KBM-7 (cell line): Measurements from ENCODE around the gene GPR108.
"Not testable (repeated sequence)": the region's sequence is repeated elsewhere in the genome, so short reads cannot be mapped to it uniquely, and the experiment has no call there.

Experiments
- DNase-seq: peaks from one replicate; pipeline ENCODE4 v3.0.0-alpha.2; 2015
- in situ Hi-C: fragments of 300-500 bp; cut with MboI; formaldehyde crosslinking; loops from 2 replicates; pipeline ENCODE4 v1.14.3; 2020; ENCODE audit warnings: low sequenced_read_pairs, low pct_unique_long_range_greater_than_20kb, mixed read lengths

The GPR108 gene

DNA sequence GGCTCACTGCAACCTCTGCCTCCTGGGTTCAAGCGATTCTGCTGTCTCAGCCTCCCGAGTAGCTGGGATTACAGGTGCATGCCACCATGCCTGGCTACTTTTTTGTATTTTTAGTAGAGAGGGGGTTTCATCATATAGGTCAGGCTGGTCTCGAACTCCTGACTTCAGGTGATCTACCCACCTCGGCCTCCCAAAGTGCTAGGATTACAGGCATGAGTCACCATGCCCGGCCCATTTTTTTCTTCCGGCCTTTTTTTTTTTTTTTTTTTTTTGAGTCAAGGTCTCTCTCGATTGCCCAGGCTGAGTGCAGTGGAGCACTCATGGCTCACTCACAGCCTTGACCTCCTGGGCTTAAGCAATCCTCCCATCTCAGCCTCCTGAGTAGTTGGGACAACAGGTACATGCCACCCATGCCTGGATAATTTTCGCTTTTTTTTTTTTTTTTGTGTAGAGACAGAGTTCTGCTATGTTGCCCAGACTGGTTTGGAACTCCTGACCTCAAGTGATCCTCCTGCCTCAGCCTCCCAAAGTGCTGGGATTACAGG lies 24.9 kb upstream of the GPR108 start:
- DNase-seq, in situ Hi-C loops: not testable (repeated sequence)

DNA sequence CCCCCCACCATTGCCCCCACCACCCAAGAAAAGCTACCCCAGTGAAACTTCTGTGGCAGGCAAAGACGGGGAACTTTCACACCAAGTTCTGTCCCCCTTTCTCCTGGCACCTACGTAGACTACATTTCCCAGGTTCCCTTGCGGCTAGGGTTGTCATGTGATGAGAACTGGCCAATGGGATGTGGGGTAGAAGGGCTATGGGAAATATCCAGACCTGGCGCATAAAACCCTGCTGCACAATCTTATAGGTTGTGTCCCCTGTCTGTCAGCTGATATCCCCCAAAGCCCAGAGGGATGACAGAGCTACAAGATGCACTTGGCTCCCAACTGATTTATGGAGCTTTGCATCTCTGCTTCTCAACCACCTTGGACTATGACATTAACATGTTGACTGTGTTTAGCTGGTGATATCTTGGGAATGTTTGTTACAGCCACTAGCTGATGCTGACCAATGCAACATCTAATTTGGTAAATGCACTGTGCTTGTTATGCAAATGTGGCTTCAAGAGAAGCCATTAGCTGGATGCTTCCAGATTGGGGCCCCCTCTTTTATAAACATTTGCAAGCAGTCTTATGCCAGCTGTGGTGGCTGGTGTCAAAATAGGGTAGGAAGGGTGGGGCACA lies 23.8 kb upstream of the GPR108 start:
- peak; percentile 19 for DNase-seq
- in situ Hi-C loops, result no loop called here

DNA sequence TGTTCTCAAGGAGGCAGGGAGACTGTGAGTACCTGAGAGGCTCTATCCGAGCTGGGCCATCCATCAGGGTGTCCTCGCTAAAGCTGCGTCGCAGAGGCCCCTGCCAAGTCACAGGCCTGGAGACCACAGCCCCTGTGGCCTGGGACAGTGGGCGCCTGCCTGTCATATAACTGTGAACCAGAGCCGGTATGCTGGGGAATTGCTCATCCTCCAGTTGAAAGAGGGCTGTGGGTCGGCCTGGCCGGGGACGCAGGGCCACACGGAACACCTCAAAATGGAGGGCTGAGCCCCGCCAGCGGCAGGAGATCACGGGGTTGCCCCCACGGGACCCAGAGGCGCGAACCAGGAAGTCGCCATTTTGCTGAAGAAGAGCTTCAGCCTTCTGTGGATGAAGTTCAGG lies 23.2 kb upstream of the GPR108 start:
- DNase-seq, result no peak
- in situ Hi-C loops, result no loop called here

DNA sequence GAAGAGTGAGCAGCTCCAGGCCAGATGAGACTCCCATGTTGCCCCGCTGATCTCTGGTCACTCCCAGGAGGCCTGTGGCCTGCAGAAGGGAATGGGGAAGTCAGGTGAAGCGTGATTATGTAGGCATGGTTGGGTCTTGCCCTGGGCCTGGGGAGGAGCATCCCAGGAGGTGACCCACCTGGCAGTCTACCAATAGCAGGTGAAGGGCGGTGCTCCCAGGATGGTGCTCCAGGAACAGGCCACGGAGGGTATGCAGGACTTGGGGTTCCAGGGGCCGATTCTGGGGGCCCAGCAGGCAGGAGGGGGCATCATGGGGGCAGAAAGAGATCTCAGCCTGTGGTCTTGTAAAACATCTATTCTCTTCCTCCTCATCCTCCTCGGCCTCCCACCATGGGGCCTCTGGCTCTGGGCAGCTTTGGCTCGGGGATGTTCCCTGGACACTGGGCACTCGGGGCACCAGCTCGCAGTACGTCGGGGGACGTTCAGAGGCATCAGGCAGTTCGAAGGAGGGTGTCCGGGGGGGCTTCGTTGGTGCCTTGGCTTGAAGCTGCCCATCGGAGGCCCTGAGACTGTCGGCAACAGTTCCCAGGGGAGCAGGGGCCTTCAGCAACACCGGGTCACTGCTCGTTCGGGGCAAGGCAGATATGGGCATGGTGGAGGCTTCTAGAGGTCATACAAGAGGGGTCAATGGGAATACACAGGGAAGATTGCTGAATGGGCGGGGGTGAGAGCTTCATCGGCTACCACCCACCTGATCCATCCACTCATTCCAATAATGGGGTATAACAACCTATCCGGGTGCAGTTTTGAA lies 17.5 kb upstream of the GPR108 start:
- no peak for DNase-seq
- in situ Hi-C loops, result no loop called here

DNA sequence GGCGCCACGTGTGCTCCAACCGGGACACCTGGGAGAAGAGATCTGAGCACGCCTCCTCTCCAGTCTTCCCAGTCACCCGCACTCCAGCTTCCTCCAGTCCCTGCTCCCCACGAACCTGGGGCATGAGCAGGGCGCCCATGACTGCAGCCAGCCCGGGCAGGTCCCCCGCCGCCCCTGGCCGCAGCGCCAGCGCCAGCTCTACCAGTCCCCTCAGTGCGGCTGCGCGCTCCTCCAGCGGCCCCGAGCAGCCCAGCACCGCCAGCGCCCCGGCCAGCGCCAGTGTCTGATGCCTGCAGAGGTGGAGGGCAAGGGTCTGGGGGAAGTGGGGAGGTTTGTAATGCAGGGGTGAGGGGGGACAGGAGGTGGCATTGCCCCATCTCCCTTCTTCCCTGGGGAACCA lies 16.8 kb upstream of the GPR108 start:
- in situ Hi-C loops, result no loop called here
- DNase-seq, result no peak

DNA sequence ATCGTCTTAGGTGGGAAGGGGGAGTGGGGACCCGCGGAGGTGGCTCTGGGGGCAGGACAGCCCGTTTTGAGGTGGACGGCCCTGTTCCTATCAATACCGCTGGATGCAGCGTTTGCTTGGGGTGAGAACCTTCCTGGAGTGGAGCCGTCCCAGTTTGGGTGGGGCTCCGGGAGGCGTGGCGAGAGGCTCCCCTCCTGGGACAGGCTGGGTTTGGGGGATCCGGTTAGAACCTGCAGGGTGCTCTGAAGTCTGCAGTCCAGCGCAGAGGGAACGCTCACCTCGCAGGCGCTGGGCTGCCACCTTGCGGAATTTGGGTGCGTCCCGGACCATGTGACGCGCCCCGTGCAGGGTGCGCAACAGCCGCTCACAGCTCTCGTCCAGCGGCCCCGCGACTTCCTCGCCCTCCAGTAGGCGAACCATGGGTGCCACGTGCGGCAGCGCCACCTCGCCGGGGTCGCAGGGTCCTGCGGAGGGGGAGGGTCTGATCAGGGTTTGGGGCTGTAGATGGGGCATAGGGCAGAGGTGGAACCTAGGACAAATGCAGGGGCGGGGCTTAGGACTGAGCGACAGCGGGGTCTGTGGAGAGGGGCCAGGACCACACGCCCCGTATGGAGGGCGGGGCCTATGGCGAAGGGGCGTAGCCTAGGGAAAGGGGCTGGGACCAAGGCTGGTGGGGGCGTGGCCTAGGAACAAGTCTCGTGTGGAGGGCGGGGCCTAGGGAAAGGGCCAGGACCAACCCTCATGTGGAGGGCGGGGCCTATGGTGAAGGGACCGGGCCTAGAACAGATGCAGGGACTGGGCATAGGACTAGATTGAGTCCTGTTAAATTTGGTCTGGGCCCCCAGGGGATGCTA lies 16.0 kb upstream of the GPR108 start:
- in situ Hi-C loops, result no loop called here
- peak; percentile 94 for DNase-seq

DNA sequence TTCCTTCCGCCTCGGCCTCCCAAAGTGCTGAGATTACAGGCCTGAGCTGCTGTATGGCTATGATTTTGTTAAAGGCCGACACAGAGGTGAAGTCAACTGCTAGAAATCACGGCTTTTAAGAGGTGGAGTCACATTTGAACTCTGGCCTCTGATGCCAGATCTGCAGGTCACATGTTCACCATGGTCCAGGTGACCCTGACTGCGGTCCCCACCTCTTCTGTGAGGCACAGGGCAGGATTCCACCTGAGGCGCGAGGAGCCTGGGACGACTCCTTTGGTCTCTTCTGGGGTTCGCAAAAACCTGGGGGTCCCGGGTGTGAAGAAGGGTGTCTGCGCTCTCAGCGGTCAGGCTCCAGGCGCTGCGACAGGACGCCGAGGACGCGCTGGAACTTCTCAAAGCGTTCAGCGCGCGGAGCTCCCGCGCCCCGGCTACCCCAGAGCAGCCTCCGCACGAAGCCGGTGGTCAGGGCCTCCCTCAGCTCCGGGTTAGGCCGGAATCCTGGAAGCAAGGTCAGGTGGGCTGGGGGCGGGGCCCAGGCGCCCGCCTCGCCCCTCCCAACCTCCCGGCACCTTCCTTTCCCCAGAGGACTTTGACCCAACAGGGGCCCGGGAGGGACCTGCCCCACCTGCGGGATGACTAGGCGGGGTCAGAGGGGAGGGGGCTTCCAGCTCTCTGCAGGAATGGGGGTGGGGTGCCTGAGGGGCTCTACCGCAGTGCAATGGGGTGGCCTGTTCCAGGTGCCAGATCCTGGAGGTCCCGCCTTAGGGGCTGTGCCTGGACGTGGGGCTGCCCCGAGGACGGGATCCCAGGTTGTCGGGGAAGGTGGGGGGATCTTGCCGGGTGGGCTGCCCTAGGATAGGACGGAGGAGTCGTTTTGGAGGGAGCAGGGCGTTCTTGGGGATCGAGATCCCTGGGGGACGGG lies 15.1 kb upstream of the GPR108 start:
- DNase-seq, result no peak
- in situ Hi-C loops, result no loop called here

DNA sequence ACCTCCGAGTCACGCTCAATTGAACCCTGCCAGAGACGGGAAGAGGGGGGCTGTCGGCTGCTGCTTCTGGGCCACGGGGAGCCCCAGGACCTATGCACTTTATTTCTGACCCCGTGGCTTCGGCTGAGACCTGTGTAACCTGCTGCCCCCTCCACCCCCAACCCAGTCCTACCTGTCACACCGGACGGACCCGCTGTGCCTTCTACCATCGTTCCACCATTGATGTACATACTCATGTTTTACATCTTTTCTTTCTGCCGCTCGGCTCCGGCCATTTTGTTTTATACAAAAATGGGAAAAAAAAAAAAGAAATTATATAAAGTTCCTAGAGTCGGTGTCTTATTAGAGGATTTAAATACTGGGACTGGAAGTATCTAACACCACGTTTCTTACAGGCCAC lies 13.8 kb upstream of the GPR108 start:
- in situ Hi-C loops, result no loop called here
- DNase-seq, result no peak

DNA sequence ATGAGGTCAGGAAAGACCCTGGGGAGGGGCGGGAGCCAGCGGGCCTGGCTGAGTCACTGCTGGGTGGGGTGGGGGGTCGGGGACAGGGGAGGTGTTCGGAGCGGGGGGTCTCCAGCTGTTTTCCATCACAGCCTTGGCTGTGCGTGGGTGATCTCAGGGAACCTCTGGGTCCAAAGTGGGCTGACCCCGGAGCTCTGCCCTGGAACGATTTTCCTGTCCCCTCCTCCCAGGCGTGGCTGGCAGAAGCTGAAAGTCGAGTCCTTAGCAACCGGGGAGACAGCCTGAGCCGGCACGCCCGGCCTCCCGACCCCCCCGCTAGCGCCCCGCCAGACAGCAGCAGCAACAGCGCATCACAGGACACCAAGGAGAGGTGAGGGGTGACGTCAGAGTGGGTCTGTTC lies 12.7 kb upstream of the GPR108 start:
- in situ Hi-C loops, result no loop called here
- DNase-seq, result no peak

DNA sequence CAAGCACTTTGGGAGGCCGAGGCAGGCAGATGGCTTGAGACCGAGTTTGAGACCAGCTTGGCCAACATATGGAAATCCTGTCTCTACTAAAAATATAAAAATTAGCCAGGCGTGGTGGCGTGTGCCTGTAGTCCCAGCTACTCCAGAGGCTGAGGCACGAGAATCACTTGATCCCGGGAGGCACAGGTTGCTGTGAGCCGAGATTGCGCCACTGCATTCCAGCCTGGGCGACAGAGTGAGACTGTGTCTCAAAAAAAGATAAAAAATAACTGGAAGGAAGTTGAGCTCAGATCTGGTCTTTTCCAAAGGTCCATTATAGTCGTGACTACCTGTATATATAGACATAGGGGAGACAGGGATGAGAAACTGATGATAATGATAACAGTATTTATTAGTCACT lies 11.2 kb upstream of the GPR108 start:
- DNase-seq, in situ Hi-C loops: not testable (repeated sequence)

DNA sequence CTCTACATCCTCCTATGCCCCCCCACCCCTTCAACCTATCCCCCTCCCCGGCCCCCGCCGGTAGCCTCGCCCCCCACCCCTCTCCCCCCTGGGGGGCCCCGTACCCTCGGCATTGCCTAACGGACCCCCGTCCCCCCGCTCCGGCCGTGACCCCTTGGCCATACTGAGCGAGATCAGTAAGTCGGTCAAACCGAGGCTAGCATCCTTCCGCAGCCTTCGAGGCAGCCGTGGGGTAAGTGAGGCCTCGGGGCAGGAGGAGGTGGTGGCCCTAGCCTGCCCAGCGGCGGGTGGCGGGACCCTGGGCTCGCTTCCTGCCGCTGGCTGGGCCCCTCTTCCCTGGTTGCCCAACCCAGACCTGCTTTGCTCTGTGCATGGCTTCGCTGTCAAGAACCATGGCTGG lies 8.6 kb upstream of the GPR108 start:
- DNase-seq, result no peak
- in situ Hi-C loops, result no loop called here

DNA sequence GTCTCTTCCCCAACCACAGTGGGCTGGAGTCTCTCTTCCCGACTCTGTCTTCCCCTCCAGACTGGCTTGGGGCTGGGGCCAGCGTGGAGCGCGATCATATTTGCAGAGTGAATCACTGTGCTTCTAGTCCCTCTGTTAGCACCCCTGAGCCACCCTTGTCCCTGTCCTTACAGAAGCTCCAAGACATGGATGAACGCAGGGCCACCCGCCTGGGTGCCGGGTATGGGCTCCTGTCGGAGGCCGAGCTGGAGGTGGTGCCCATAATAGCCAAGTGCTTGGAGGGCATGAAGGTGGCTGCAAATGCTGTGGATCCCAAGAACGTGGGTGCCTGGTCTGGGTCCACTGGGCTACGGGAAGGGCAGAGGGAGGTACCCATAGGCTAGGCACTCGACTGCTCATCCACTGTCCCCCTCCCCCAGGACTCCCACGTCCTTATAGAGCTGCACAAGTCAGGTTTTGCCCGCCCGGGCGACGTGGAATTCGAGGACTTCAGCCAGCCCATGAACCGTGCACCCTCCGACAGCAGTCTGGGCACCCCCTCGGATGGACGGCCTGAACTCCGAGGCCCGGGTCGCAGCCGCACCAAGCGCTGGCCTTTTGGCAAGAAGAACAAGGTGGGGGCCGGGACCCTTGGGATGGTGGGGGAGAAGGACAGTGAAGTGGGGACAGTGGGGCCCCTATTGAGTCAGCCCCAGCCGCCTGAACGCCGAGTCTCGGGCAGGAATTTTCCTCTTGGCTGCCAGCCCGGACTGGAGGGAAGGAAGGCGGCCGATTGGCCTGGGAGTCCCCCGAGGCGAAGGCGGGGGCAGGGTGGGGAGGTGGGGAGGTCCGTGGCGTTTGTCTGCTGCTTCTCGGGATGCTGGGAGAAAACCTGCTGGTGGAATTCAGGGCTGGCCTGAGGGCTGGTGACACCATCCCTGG lies 7.3 kb upstream of the GPR108 start:
- no peak for DNase-seq
- in situ Hi-C loops, result no loop called here

DNA sequence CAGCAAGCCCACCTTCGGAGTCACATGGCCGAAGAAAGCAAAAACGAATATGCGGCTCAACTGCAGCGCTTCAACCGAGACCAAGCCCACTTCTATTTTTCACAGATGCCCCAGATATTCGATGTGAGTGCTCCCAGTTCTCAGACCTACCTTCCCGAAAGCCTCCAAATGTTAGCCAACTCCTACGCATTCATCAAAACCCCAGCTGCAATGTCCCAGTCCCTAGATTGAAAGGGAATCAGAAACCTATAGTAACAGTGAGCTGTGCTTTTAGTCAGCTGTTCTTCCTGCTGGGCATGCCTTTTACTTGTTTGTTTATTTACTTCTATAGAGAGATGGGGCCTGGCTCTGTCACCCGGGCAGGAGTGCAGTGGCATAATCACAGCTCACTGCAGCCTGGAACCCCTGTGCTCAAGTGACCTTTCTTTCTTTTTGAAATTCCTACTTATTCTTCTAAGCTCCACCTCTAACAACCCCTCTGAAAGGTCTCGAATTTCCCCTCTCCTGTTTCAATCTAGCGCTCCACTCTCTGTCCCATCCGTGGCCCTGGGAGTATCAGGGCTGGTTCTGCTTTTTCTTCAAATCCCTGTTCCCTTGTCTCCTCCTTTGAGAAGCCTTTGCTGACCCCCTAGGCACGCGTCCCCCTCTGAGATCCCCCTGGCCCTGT lies 6.5 kb upstream of the GPR108 start:
- in situ Hi-C loops, result no loop called here
- no peak for DNase-seq

DNA sequence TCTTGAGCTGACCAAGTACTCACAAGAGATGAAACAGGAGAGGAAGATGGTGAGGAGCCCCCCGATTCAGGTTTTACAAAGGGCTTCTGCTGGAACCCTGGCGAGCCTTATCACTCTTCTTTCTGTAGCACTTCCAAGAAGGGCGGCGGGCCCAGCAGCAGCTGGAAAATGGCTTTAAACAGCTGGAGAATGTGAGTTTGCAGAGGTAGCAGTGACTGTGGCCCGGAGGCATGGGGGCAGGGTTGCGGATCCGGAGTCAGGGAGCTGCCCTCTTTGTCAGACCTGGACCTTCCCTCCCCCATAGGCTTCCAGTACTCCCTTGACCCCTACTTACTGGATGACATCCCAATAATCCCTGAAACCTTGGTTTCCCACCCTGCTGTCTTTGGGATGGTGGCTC lies 5.7 kb upstream of the GPR108 start:
- DNase-seq, result no peak
- in situ Hi-C loops, result no loop called here

DNA sequence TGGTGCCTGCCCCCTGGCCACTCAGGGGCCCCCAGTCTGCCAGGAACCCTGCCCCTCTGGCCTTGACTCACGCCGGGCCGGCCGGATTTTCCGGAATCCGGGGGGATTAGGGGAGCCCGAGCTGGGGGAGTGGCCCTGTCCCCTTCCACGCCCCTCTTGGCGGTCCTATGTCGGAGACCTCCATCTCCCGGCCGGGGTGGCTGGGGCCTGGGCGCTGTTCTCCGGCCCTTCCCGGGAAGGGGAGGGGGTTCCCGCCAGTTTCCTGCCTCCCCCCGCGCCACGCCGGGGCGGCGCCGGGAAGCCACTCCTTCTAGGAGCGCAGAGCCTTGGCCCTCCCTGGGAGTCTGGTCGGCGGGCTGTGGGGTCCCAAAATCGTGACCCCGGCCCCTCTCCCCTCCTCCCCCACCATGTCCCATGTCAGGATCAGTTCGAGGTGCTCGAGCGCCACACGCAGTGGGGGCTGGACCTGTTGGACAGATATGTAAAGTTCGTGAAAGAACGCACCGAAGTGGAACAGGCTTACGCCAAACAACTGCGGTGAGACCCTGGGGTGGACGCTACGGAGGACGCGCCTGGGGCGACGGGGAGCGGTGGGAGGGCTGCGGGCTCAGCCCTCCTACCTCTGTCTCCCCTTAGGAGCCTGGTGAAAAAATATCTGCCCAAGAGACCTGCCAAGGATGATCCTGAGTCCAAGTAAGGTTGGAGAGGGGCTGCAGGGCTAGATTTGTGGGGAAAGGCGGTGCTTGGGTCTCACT lies 3.4 kb upstream of the GPR108 start:
- in situ Hi-C loops, result no loop called here
- DNase-seq, result no peak

DNA sequence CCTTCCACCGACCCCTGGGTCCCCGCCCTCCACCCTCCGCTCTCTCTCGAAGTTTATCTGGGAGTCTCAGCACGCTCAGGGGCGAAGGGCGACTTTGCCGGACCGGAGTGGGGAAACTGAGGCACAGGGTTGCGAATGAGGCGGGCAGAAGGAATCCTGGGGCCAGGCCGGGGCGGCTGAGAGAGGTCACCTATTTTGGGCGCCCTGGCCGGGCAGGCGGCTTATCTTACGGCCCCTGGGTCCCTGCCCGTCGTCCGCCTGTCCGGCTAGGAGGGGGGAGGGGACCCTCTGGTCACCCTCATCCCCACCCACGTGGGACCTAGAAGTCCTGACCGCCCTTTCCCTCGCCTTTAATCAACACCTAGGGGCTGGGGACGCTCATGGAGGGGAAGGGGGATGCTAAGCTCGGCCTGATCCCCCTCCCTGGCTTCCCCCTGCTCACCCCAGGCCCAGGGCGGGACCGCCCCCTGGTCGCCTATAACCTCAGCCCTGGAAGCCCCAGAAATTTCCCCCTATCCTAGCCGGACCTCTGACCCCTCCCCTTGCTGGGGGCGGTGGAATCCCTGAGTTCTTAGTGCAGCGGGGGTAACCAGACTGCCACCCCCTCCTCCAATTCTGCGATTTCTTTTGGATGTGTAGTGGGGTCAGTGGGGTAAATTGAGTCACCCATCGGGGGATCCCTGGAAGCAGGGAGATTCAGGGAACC lies 2.7 kb upstream of the GPR108 start:
- in situ Hi-C loops, result no loop called here
- DNase-seq, result peak; percentile 41
